Thoracic aorta (tissue), 2 donors: Measurements from ENCODE around the gene TTLL11. TPM values are rescaled to one million over a fixed set of nuclear protein-coding genes. Genes with fewer than 3 reads are reported as not detected.

Experiments
- ATAC-seq: fragments of 150-250 bp; one replicate; pipeline ENCODE4 v1.8.0; 2017; ENCODE audit warnings: low read depth; ENCODE audit not compliant: insufficient number of reproducible peaks, low FRiP score
- DNase-seq: peaks from one replicate; pipeline ENCODE4 v3.0.0-alpha.2; 2020; ENCODE audit warnings: low spot score
- H3K27ac ChIP-seq, 2 donors: fragments of 200-600 bp; sonication (generic); 1 replicate in 1 of 2; 2 replicates in 1 of 2; pipeline ENCODE4 v1.5.1; 2016; ENCODE audit warnings: mild to moderate bottlenecking in 2 of 2, moderate library complexity in 2 of 2
- H3K27me3 ChIP-seq: fragments of 200-600 bp; sonication (generic); replicated peaks from 2 replicates; pipeline ENCODE4 v1.6.0; 2016; ENCODE audit warnings: mild to moderate bottlenecking; ENCODE audit not compliant: insufficient read depth
- H3K36me3 ChIP-seq: fragments of 200-600 bp; sonication (generic); one replicate; pipeline ENCODE4 v1.5.1; 2016
- H3K4me1 ChIP-seq, 2 donors: fragments of 200-600 bp; sonication (generic); 1 replicate in 1 of 2; 2 replicates in 1 of 2; pipeline versions ENCODE4 v1.5.1 to v1.6.0; 2016; ENCODE audit warnings: low read depth in 2 of 2, mild to moderate bottlenecking in 1 of 2; ENCODE audit not compliant: control insufficient read depth in 1 of 2
- H3K4me3 ChIP-seq: fragments of 200-600 bp; sonication (generic); 2 replicates; pipeline ENCODE4 v1.5.1; 2016; ENCODE audit warnings: mild to moderate bottlenecking
- H3K9me3 ChIP-seq: fragments of 200-600 bp; sonication (generic); 2 replicates; pipeline ENCODE4 v1.5.1; 2016
- total RNA-seq, 2 donors: library from RNA; depleted of rRNA; stranded (reverse); fragments of >200 nt; gene quantifications; one replicate each; pipeline versions ENCODE4 v1.1.0 to v1.2.3, GENCODE V29; 2016
- TF ChIP-seq, protein P1 (sequence below): fragments of 200-600 bp; sonication (generic); IDR thresholded peaks from one replicate; pipeline ENCODE4 v1.5.1; 2019; ENCODE audit warnings: antibody characterized with exemption

TTLL11 gene
- total RNA-seq, 2 donors from 2014 or later: 25.7 to 31.2 TPM

GRCh38 chr9:122135529-122135859 lies 42.4 kb upstream of the TTLL11 start:
- TF ChIP-seq, protein P1, sequence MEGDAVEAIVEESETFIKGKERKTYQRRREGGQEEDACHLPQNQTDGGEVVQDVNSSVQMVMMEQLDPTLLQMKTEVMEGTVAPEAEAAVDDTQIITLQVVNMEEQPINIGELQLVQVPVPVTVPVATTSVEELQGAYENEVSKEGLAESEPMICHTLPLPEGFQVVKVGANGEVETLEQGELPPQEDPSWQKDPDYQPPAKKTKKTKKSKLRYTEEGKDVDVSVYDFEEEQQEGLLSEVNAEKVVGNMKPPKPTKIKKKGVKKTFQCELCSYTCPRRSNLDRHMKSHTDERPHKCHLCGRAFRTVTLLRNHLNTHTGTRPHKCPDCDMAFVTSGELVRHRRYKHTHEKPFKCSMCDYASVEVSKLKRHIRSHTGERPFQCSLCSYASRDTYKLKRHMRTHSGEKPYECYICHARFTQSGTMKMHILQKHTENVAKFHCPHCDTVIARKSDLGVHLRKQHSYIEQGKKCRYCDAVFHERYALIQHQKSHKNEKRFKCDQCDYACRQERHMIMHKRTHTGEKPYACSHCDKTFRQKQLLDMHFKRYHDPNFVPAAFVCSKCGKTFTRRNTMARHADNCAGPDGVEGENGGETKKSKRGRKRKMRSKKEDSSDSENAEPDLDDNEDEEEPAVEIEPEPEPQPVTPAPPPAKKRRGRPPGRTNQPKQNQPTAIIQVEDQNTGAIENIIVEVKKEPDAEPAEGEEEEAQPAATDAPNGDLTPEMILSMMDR: no peak
- H3K27ac ChIP-seq: no peak overlapping the region
- H3K9me3 ChIP-seq: no peaks in the 10 kb centered on the region
- DNase-seq (no peak), ATAC-seq (no peak)
- H3K27me3 ChIP-seq: no peaks in the 10 kb centered on the region
- H3K36me3 ChIP-seq: no peaks in the 10 kb centered on the region
- peaks cover 0 to 6% of the 10 kb centered on the region in 2 donors for H3K4me1 ChIP-seq
- no peak overlapping the region for H3K4me3 ChIP-seq

- Histone ChIP-seq H3K4me3 (no peak overlapping the region), H3K27ac (no peak overlapping the region), H3K4me1 (peaks cover 0 to 6% of the 10 kb centered on the region in 2 donors), H3K27me3 (no peaks in the 10 kb centered on the region), H3K36me3 (no peaks in the 10 kb centered on the region), H3K9me3 (no peaks in the 10 kb centered on the region)
- ATAC-seq: no peak
- no peak for DNase-seq
- TF ChIP-seq, protein P1: no peak
Measured at GRCh38 chr9:122134822-122135528, 41.9 kb upstream of the TTLL11 start.

GRCh38 chr9:122133984-122134535 lies 41.0 kb upstream of the TTLL11 start:
- Histone ChIP-seq H3K27ac (no peak overlapping the region), H3K4me3 (no peak overlapping the region), H3K36me3 (no peaks in the 10 kb centered on the region), H3K9me3 (no peaks in the 10 kb centered on the region), H3K27me3 (no peaks in the 10 kb centered on the region), H3K4me1 (peaks cover 0 to 6% of the 10 kb centered on the region in 2 donors)
- ATAC-seq (no peak), DNase-seq (no peak)
- TF ChIP-seq, protein P1: no peak

DNA sequence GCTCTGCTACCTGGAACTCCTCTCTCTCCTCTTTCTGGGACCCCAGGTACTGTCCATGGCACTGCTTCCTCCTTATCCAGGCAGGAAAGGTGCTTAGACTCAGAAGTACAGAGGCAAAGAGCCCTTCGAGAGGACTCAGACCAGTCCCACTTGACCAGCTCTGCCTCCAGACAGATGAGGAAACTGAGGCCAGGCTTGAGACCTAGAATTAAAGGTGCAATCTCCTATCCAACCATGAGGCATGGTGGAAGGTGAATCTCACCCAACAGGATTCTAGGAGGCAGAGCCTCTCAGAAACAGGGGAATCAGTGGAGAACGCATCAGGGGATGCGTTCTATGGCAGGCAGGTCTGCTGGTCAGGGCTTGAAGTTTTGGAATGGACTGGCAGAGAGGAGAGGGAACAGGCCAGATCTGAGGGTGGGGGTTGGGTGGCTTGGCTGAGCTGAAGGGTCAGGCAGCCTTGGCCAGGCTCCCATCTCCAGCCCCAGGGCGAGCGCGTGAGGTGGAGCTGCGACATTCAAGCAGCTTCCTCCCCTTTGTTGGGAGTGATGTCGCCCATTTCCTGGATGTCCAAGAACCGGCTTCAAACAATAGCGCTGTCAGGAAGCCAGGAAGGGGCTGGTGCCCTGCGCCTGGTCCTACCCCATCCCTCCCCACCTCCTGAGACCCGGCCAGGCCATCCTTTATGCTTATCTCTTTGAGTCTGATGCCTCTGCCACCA lies 40.3 kb upstream of the TTLL11 start:
- no peak for ATAC-seq
- no peaks in the 10 kb centered on the region for H3K9me3 ChIP-seq
- H3K27ac ChIP-seq: no peak overlapping the region
- H3K36me3 ChIP-seq: no peaks in the 10 kb centered on the region
- DNase-seq: no peak
- no peaks in the 10 kb centered on the region for H3K27me3 ChIP-seq
- peaks cover 0 to 6% of the 10 kb centered on the region in 2 donors for H3K4me1 ChIP-seq
- TF ChIP-seq, protein P1: no peak
- H3K4me3 ChIP-seq: no peak overlapping the region

GRCh38 chr9:122132539-122132938 lies 39.4 kb upstream of the TTLL11 start:
- TF ChIP-seq, protein P1: no peak
- H3K27me3 ChIP-seq: no peaks in the 10 kb centered on the region
- no peak for DNase-seq
- no peak overlapping the region for H3K4me3 ChIP-seq
- H3K9me3 ChIP-seq: no peaks in the 10 kb centered on the region
- peaks cover 0 to 6% of the 10 kb centered on the region in 2 donors for H3K4me1 ChIP-seq
- H3K36me3 ChIP-seq: no peaks in the 10 kb centered on the region
- no peak overlapping the region for H3K27ac ChIP-seq
- ATAC-seq: no peak
